ENCODE measurements around the gene RXRA. TPM values are rescaled to one million over a fixed set of nuclear protein-coding genes. Genes with fewer than 3 reads are reported as not detected.

RXRA gene
- total and polyA plus RNA-seq, 2 of the 13 experiments (the other 11 are each of a cell fraction or from before 2014, with no cell fraction given), result 18.9 to 29.2 TPM

DNA sequence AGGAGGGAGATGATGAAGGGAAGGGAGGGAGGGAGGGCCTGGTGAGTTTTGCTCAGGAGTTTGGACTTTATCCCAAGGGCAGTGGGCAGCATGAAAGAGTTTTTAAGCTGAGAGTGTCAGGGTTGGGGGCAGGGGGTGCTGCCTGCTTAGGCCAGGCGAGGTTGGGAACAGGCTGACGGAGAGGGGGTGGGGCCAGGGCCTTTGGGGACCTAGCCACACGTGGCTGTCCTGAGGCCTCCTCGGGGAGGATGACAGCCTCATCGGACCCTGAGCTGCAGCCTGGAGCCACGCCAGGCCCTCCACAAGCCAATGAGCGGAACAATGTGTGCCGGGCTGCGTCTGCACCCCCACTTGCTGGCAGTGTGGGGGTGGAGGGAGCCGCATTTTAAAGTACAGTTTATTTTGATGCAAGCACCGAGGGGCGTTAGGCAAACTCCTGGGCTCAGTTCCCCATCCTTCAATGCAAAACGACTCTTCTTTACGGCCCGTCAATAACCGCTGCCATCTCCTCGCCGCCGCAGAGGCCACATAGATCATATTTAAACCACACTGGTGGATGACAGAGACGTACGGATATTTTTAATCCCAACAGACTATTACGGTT lies 5.3 kb upstream of the RXRA start (continued):
- TF ChIP-seq, protein P1, sequence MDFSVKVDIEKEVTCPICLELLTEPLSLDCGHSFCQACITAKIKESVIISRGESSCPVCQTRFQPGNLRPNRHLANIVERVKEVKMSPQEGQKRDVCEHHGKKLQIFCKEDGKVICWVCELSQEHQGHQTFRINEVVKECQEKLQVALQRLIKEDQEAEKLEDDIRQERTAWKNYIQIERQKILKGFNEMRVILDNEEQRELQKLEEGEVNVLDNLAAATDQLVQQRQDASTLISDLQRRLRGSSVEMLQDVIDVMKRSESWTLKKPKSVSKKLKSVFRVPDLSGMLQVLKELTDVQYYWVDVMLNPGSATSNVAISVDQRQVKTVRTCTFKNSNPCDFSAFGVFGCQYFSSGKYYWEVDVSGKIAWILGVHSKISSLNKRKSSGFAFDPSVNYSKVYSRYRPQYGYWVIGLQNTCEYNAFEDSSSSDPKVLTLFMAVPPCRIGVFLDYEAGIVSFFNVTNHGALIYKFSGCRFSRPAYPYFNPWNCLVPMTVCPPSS (IDR thresholded peaks at IDR 0.05), result no peak
- TF ChIP-seq ZFP36L2 (CRISPR knock-in tag; IDR thresholded peaks at IDR 0.05) (no peak), FOXA1 (IDR thresholded peaks at IDR 0.05) (no peak), FOXA1 (CRISPR knock-in tag; IDR thresholded peaks at IDR 0.05) (no peak), ZNF451 (CRISPR knock-in tag; IDR thresholded peaks at IDR 0.05) (no peak; the same call in 1 of the 2 replicates), TFE3 (CRISPR knock-in tag; IDR thresholded peaks at IDR 0.05) (0 out of 2 replicates have a peak, but pooled peaks have one; percentile 27), NFYC (CRISPR knock-in tag; IDR thresholded peaks at IDR 0.05) (no peak), ZNF629 (CRISPR knock-in tag; conservative IDR thresholded peaks at IDR 0.05) (0 out of 2 replicates have a peak, but pooled peaks have one; percentile 31), ZNF790 (CRISPR knock-in tag; IDR thresholded peaks at IDR 0.05; ENCODE audit: borderline replicate concordance) (no peak), TCF7L2 (IDR thresholded peaks at IDR 0.05; ENCODE audit: low read depth, low read length) (no peak), ZSCAN22 (CRISPR knock-in tag; IDR thresholded peaks at IDR 0.05) (no peak), CC2D1A (CRISPR knock-in tag; IDR thresholded peaks at IDR 0.05) (no peak), ZBTB43 (CRISPR knock-in tag; conservative IDR thresholded peaks at IDR 0.05) (no peak)
- TF ChIP-seq, protein P2, sequence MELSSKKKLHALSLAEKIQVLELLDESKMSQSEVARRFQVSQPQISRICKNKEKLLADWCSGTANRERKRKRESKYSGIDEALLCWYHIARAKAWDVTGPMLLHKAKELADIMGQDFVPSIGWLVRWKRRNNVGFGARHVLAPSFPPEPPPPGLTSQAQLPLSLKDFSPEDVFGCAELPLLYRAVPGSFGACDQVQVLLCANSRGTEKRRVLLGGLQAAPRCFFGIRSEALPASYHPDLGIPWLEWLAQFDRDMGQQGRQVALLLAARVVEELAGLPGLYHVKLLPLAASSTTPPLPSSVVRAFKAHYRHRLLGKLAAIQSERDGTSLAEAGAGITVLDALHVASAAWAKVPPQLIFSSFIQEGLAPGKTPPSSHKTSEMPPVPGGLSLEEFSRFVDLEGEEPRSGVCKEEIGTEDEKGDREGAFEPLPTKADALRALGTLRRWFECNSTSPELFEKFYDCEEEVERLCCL (CRISPR knock-in tag; IDR thresholded peaks at IDR 0.05; ENCODE audit: borderline replicate concordance), result no peak
- TF ChIP-seq, protein P3, sequence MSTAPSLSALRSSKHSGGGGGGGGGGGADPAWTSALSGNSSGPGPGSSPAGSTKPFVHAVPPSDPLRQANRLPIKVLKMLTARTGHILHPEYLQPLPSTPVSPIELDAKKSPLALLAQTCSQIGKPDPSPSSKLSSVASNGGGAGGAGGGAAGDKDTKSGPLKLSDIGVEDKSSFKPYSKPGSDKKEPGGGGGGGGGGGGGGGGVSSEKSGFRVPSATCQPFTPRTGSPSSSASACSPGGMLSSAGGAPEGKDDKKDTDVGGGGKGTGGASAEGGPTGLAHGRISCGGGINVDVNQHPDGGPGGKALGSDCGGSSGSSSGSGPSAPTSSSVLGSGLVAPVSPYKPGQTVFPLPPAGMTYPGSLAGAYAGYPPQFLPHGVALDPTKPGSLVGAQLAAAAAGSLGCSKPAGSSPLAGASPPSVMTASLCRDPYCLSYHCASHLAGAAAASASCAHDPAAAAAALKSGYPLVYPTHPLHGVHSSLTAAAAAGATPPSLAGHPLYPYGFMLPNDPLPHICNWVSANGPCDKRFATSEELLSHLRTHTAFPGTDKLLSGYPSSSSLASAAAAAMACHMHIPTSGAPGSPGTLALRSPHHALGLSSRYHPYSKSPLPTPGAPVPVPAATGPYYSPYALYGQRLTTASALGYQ (CRISPR knock-in tag; IDR thresholded peaks at IDR 0.05), result no peak
- TF ChIP-seq, protein P4, sequence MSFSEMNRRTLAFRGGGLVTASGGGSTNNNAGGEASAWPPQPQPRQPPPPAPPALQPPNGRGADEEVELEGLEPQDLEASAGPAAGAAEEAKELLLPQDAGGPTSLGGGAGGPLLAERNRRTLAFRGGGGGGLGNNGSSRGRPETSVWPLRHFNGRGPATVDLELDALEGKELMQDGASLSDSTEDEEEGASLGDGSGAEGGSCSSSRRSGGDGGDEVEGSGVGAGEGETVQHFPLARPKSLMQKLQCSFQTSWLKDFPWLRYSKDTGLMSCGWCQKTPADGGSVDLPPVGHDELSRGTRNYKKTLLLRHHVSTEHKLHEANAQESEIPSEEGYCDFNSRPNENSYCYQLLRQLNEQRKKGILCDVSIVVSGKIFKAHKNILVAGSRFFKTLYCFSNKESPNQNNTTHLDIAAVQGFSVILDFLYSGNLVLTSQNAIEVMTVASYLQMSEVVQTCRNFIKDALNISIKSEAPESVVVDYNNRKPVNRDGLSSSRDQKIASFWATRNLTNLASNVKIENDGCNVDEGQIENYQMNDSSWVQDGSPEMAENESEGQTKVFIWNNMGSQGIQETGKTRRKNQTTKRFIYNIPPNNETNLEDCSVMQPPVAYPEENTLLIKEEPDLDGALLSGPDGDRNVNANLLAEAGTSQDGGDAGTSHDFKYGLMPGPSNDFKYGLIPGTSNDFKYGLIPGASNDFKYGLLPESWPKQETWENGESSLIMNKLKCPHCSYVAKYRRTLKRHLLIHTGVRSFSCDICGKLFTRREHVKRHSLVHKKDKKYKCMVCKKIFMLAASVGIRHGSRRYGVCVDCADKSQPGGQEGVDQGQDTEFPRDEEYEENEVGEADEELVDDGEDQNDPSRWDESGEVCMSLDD (CRISPR knock-in tag; IDR thresholded peaks at IDR 0.05; ENCODE audit: borderline replicate concordance), result peak; percentile 40; the same call in 1 of the 2 replicates
- TF ChIP-seq, protein P5, sequence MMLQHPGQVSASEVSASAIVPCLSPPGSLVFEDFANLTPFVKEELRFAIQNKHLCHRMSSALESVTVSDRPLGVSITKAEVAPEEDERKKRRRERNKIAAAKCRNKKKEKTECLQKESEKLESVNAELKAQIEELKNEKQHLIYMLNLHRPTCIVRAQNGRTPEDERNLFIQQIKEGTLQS (CRISPR knock-in tag; IDR thresholded peaks at IDR 0.05), result no peak
